GM19395 (cell line): ENCODE measurements around the gene KIF22.
"Not testable (repeated sequence)": the region's sequence is repeated elsewhere in the genome, so short reads cannot be mapped to it uniquely, and the experiment has no call there.

Source experiments
- ATAC-seq: cut with Tn5 transposase; IDR thresholded peaks from one replicate; pipeline ENCODE4 v1.9.1; 2021; ENCODE audit warnings: mild to moderate bottlenecking, moderate library complexity; ENCODE audit not compliant: unreplicated experiment

KIF22 gene

GRCh38 chr16:29765167-29766032 lies 25.2 kb upstream of the KIF22 start:
- no peak for ATAC-seq

GRCh38 chr16:29766571-29766970 lies 24.0 kb upstream of the KIF22 start:
- ATAC-seq = no peak

GRCh38 chr16:29767062-29767461 lies 23.5 kb upstream of the KIF22 start:
- no peak for ATAC-seq

GRCh38 chr16:29769507-29769906 lies 21.0 kb upstream of the KIF22 start:
- no peak for ATAC-seq

GRCh38 chr16:29770250-29770929 lies 20.2 kb upstream of the KIF22 start:
- no peak for ATAC-seq

- not testable (repeated sequence) for ATAC-seq
Observed at GRCh38 chr16:29772330-29772729, 18.2 kb upstream of the KIF22 start.

GRCh38 chr16:29774730-29775129 lies 15.8 kb upstream of the KIF22 start:
- ATAC-seq = no peak

GRCh38 chr16:29775742-29776408 lies 14.7 kb upstream of the KIF22 start:
- ATAC-seq = no peak

GRCh38 chr16:29777576-29778350 lies 12.8 kb upstream of the KIF22 start, which contains the start of gene ZG16:
TSS of gene ZG16 (plus strand) at chr16:29778256. CDS start at chr16:29779267, 1,011 bp downstream.
- ATAC-seq = no peak

GRCh38 chr16:29779474-29779873 lies 11.1 kb upstream of the KIF22 start:
- ATAC-seq = no peak

- not testable (repeated sequence) for ATAC-seq
Observed at GRCh38 chr16:29783094-29783953, 7.2 kb upstream of the KIF22 start.

- ATAC-seq = no peak
Observed at GRCh38 chr16:29784157-29784556, 6.4 kb upstream of the KIF22 start.

- ATAC-seq = no peak
Observed at GRCh38 chr16:29784901-29785500, 5.5 kb upstream of the KIF22 start.

GRCh38 chr16:29787155-29787554 lies 3.4 kb upstream of the KIF22 start:
- ATAC-seq = not testable (repeated sequence)

- no peak for ATAC-seq
Observed at GRCh38 chr16:29789775-29790182, 772 bp upstream of the KIF22 start.

- no peak for ATAC-seq
Observed at GRCh38 chr16:29790949-29791844, 646 bp downstream of the KIF22 start.

GRCh38 chr16:29791845-29792807 lies 1.6 kb downstream of the KIF22 start:
- no peak for ATAC-seq
